IMR-90 (cell line): ENCODE data around the gene COMP. TPM values are rescaled to one million over a fixed set of nuclear protein-coding genes. Genes with fewer than 3 reads are reported as not detected.

ENCODE experiments used
- ATAC-seq: fragments of 200-7000 bp; cut with Tn5 transposase; 2 replicates; pipeline ENCODE4 v1.9.1; 2020; ENCODE audit warnings: low read depth, mild to moderate bottlenecking, moderate library complexity
- BruUV-seq: library from RNA; stranded (reverse); fragments of 400-500 nt; replicated peaks from 2 replicates; lab custom pipeline; 2021; lab: Mats Ljungman, UMichigan
- CTCF ChIA-PET: fragments of 300-600 bp; formaldehyde crosslinking; extraction: SDS; loops from one replicate; lab custom pipeline; 2021; ENCODE audit warnings: antibody characterized with exemption; lab: Yijun Ruan, JAX
- POLR2A ChIA-PET: fragments of 300-600 bp; sonication (Branson Sonifier 250); formaldehyde crosslinking; loops from one replicate; lab custom pipeline; 2022; ENCODE audit warnings: antibody characterized with exemption; ENCODE audit not compliant: unreplicated experiment; lab: Charles Lee
- DNase-seq: peaks from one replicate; pipeline ENCODE4 v3.0.0; 2013
- H2AFZ ChIP-seq: replicated peaks from 2 replicates; pipeline ENCODE3; 2013; ENCODE audit warnings: low read length, mild to moderate bottlenecking; ENCODE audit not compliant: poor library complexity
- H2AK5ac ChIP-seq: 2 replicates; pipeline ENCODE4 v1.6.1; 2013; ENCODE audit warnings: low read depth, low read length, inconsistent platforms
- H2AK9ac ChIP-seq: replicated peaks from 2 replicates; pipeline ENCODE3; 2013; ENCODE audit warnings: mild to moderate bottlenecking, low read depth, low read length, moderate library complexity; ENCODE audit not compliant: poor library complexity
- H2BK120ac ChIP-seq: 2 replicates; pipeline ENCODE4 v1.6.1; 2013; ENCODE audit warnings: low read depth, low read length, inconsistent platforms
- H2BK15ac ChIP-seq: 3 replicates; pipeline ENCODE4 v1.6.1; 2013; ENCODE audit warnings: low read depth, low read length, inconsistent platforms
- H2BK20ac ChIP-seq: 2 replicates; pipeline ENCODE4 v1.6.1; 2013; ENCODE audit warnings: low read depth, mild to moderate bottlenecking, inconsistent platforms, low read length, moderate library complexity
- H2BK5ac ChIP-seq: 2 replicates; pipeline ENCODE4 v1.6.1; 2013; ENCODE audit warnings: mild to moderate bottlenecking, low read depth, low read length, inconsistent platforms; ENCODE audit not compliant: poor library complexity, severe bottlenecking
- H3K14ac ChIP-seq: replicated peaks from 2 replicates; pipeline ENCODE4 v1.6.1; 2013; ENCODE audit warnings: low read depth, low read length, inconsistent platforms
- H3K18ac ChIP-seq: 2 replicates; pipeline ENCODE4 v1.6.1; 2013; ENCODE audit warnings: low read depth, low read length, control low read depth
- H3K23ac ChIP-seq: 2 replicates; pipeline ENCODE4 v1.6.1; 2013; ENCODE audit warnings: low read depth, low read length, inconsistent platforms
- H3K27ac ChIP-seq: 2 replicates; pipeline ENCODE4 v1.5.1; 2013; ENCODE audit warnings: mild to moderate bottlenecking, control low read depth, low read length; ENCODE audit not compliant: insufficient read depth
- H3K27me3 ChIP-seq: 2 replicates; pipeline ENCODE4 v1.6.1; 2013; ENCODE audit warnings: low read length; ENCODE audit not compliant: control insufficient read depth, insufficient read depth
- H3K36me3 ChIP-seq: 2 replicates; pipeline ENCODE4 v1.6.1; 2013; ENCODE audit warnings: low read length, mixed read lengths; ENCODE audit not compliant: control insufficient read depth, insufficient read depth
- H3K4ac ChIP-seq: 2 replicates; pipeline ENCODE4 v1.6.1; 2013; ENCODE audit warnings: low read depth, low read length, inconsistent platforms
- H3K4me1 ChIP-seq: 2 replicates; pipeline ENCODE4 v1.6.1; 2013; ENCODE audit warnings: low read length, mixed read lengths; ENCODE audit not compliant: control insufficient read depth, insufficient read depth
- H3K4me2 ChIP-seq: 2 replicates; pipeline ENCODE4 v1.6.1; 2013; ENCODE audit warnings: low read depth, mild to moderate bottlenecking, control low read depth, low read length, moderate library complexity
- H3K4me3 ChIP-seq: 2 replicates; pipeline ENCODE4 v1.5.1; 2013; ENCODE audit warnings: low read depth, mild to moderate bottlenecking, control low read depth, low read length, moderate library complexity; ENCODE audit not compliant: insufficient read depth
- H3K56ac ChIP-seq: 2 replicates; pipeline ENCODE4 v1.6.1; 2013; ENCODE audit warnings: low read length, inconsistent platforms; ENCODE audit not compliant: insufficient read depth; ENCODE audit errors: extremely low read depth
- H3K79me1 ChIP-seq, 2 experiments: 2 replicates each; pipeline ENCODE4 v1.6.1; 2013; ENCODE audit warnings: low read length in 2 of 2, inconsistent platforms in 1 of 2, low read depth in 1 of 2
- H3K9ac ChIP-seq: 2 replicates; pipeline ENCODE4 v1.6.1; 2013; ENCODE audit warnings: low read depth, low read length, control low read depth
- H3K9me1 ChIP-seq: 2 replicates; pipeline ENCODE4 v1.6.1; 2013; ENCODE audit warnings: low read length, inconsistent platforms; ENCODE audit not compliant: insufficient read depth
- H3K9me3 ChIP-seq: 2 replicates; pipeline ENCODE4 v1.6.1; 2013; ENCODE audit warnings: low read length; ENCODE audit not compliant: control insufficient read depth, insufficient read depth
- H4K20me1 ChIP-seq: 2 replicates; pipeline ENCODE4 v1.6.1; 2013; ENCODE audit warnings: low read length, inconsistent platforms; ENCODE audit not compliant: insufficient read depth
- H4K5ac ChIP-seq: 2 replicates; pipeline ENCODE4 v1.6.1; 2013; ENCODE audit warnings: mild to moderate bottlenecking, low read depth, low read length, control low read depth
- H4K8ac ChIP-seq, 2 experiments: 2 replicates each; pipeline ENCODE4 v1.6.1; 2013; ENCODE audit warnings: low read depth in 2 of 2, low read length in 2 of 2, control low read depth in 1 of 2, inconsistent platforms in 1 of 2
- H4K91ac ChIP-seq: 2 replicates; pipeline ENCODE4 v1.6.1; 2013; ENCODE audit warnings: low read depth, low read length, inconsistent platforms; ENCODE audit not compliant: insufficient read depth
- BHLHE40 ChIP-seq: fragments of 150-350 bp; IDR thresholded peaks from 2 replicates; pipeline ENCODE4 v1.6.1; 2016; ENCODE audit warnings: mild to moderate bottlenecking, low read depth, low read length
- CEBPB ChIP-seq: IDR thresholded peaks from 2 replicates; pipeline ENCODE4 v1.6.1; 2012; ENCODE audit warnings: low read depth, low read length, improper control_type of control experiment
- CHD1 ChIP-seq: IDR thresholded peaks from 2 replicates; pipeline ENCODE4 v1.6.1; 2012; ENCODE audit warnings: low read depth, low read length, improper control_type of control experiment
- FOS ChIP-seq: fragments of 150-350 bp; IDR thresholded peaks from 2 replicates; pipeline ENCODE4 v1.6.1; 2016; ENCODE audit warnings: low read depth, low read length
- MAFK ChIP-seq: IDR thresholded peaks from 2 replicates; pipeline ENCODE4 v1.6.1; 2012; ENCODE audit warnings: low read depth, low read length, improper control_type of control experiment
- MAZ ChIP-seq: IDR thresholded peaks from 2 replicates; pipeline ENCODE4 v1.6.1; 2012; ENCODE audit warnings: low read depth, mild to moderate bottlenecking, low read length, improper control_type of control experiment, moderate library complexity, borderline replicate concordance
- MXI1 ChIP-seq: IDR thresholded peaks from 2 replicates; pipeline ENCODE4 v1.6.1; 2012; ENCODE audit warnings: low read depth, mild to moderate bottlenecking, low read length, moderate library complexity, borderline replicate concordance
- NFE2L2 ChIP-seq: fragments of 150-350 bp; IDR thresholded peaks from 2 replicates; pipeline ENCODE4 v1.6.1; 2016; ENCODE audit warnings: low read depth, mild to moderate bottlenecking, low read length
- POLR2A ChIP-seq: IDR thresholded peaks from 2 replicates; pipeline ENCODE4 v1.6.1; 2012; ENCODE audit warnings: mild to moderate bottlenecking, low read depth, low read length
- RAD21 ChIP-seq: IDR thresholded peaks from 2 replicates; pipeline ENCODE4 v1.6.1; 2012; ENCODE audit warnings: low read length, improper control_type of control experiment
- RCOR1 ChIP-seq: IDR thresholded peaks from 2 replicates; pipeline ENCODE4 v1.6.1; 2012; ENCODE audit warnings: mild to moderate bottlenecking, low read length, improper control_type of control experiment; ENCODE audit not compliant: insufficient replicate concordance
- RFX5 ChIP-seq: IDR thresholded peaks from 2 replicates; pipeline ENCODE4 v1.8.0; 2012; ENCODE audit warnings: low read depth, mild to moderate bottlenecking, low read length, moderate library complexity
- SMC3 ChIP-seq: fragments of 150-350 bp; IDR thresholded peaks from 2 replicates; pipeline ENCODE4 v1.6.1; 2016; ENCODE audit warnings: low read depth, mild to moderate bottlenecking, antibody characterized with exemption, low read length, moderate library complexity
- WGBS, 2 experiments: methylation state at CpG; one replicate each; pipeline versions ENCODE4 v1.1.5 to v1.1.7; 2013; ENCODE audit warnings: missing lambda C conversion rate in 2 of 2; ENCODE audit not compliant: insufficient read length in 1 of 2; ENCODE audit errors: extremely low coverage in 2 of 2; 5-methylcytosine and 5-hydroxymethylcytosine counted together
- dilution Hi-C: fragments of 300-500 bp; cut with HindIII; formaldehyde crosslinking; loops from one replicate; pipeline ENCODE4 v1.14.3; 2018; ENCODE audit warnings: low sequenced_read_pairs; ENCODE audit not compliant: unreplicated experiment
- in situ Hi-C: fragments of 300-500 bp; cut with MboI; formaldehyde crosslinking; loops from 3 replicates; pipeline ENCODE4 v1.14.3; 2019; ENCODE audit warnings: low sequenced_read_pairs, inconsistent platforms, mixed read lengths
- intact Hi-C: fragments of 100-400 bp; cut with micrococcal nuclease; formaldehyde crosslinking; loops from 2 replicates; pipeline ENCODE4 v1.10.0; 2022
- polyA plus RNA-seq, 3 experiments: library from polyadenylated mRNA; depleted of rRNA; stranded (reverse); fragments of >200 nt; gene quantifications; 2 replicates each; pipeline ENCODE4 v1.2.3, GENCODE V29; 2012; ENCODE audit warnings: low replicate concordance in 1 of 3
- total RNA-seq: library from RNA; depleted of rRNA; stranded (reverse); fragments of >200 nt; gene quantifications from 2 replicates; pipeline ENCODE4 v1.2.3, GENCODE V29; 2012
- TF ChIP-seq, protein P1 (sequence below): fragments of 150-350 bp; IDR thresholded peaks from 2 replicates; pipeline ENCODE4 v1.6.1; 2016; ENCODE audit warnings: low read depth, mild to moderate bottlenecking, low read length, moderate library complexity, borderline replicate concordance
- TF ChIP-seq, protein P2 (sequence below): fragments of 150-350 bp; IDR thresholded peaks from 2 replicates; pipeline ENCODE4 v1.6.1; 2017; ENCODE audit warnings: mild to moderate bottlenecking, antibody characterized with exemption, low read length, low read depth
- TF ChIP-seq, protein P3 (sequence below): conservative IDR thresholded peaks from 2 replicates; pipeline ENCODE4 v1.5.1; 2012; ENCODE audit warnings: mild to moderate bottlenecking, low read depth, low read length, improper control_type of control experiment

The COMP gene
- total and polyA plus RNA-seq, 2 of the 4 experiments (the other 2 are of a cell fraction): under 0.01 to 0.43 TPM

DNA sequence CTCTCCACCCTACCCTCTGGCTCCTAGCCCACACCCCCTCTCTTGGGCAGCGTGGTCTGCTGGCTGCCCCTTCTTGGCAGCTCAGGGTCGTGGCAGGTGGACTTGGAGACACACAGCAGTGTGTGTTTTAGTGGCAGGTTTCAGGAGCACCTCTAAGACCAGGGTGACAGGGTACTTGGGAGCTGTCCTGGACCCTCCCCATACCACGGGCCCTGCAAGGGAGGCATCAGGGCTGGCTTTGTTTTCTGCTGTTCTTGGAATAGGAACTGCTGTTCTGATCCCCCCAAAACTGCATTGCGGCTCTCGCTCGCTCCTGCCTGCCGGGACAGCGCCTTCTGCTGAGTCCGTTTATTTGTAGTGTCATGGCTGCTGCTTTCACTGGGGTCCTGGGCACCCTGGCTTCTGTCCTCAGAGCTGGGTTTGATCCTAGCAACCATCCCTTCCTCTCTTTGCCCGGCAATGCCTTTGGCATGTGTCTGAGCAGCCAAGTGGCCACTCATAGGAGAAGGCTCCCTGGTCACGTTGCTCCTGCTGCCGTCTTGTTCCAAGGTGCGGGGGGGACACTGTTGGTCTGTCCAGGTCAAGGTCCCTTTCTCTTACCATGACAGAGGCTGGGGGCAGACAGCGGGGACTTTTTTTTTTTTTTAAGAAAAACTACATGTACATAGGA is 12.1 kb downstream of the COMP start:
- H3K23ac ChIP-seq: no peak overlapping the region
- no peak overlapping the region for H3K27ac ChIP-seq
- H4K20me1 ChIP-seq: peaks cover 11% of the 10 kb centered on the region
- H3K4me3 ChIP-seq: no peak overlapping the region
- H3K27me3 ChIP-seq: no peaks in the 10 kb centered on the region
- no peak overlapping the region for H2AK5ac ChIP-seq
- dilution Hi-C loops: no loop called here
- H3K9ac ChIP-seq: no peak overlapping the region
- no peak overlapping the region for H3K4me2 ChIP-seq
- no TSS peak for BruUV-seq
- no peaks in the 10 kb centered on the region for H3K79me1 ChIP-seq
- H4K91ac ChIP-seq: no peak overlapping the region
- ATAC-seq (no peak), DNase-seq (no peak)
- no peak overlapping the region for H3K14ac ChIP-seq
- no peak overlapping the region for H2BK5ac ChIP-seq
- H3K4ac ChIP-seq: no peak overlapping the region
- ChIA-PET POLR2A (no interaction called here), CTCF (no interaction called here)
- 0 out of 2 replicates have a peak, but pooled peaks cover 2% of the 10 kb centered on the region for H3K9me1 ChIP-seq
- H3K18ac ChIP-seq: no peak overlapping the region
- H2BK20ac ChIP-seq: no peak overlapping the region
- H3K4me1 ChIP-seq: peaks cover 14% of the 10 kb centered on the region
- H2AK9ac ChIP-seq: no peak overlapping the region
- no peak overlapping the region for H4K8ac ChIP-seq
- TF ChIP-seq FOS (no peak), RCOR1 (no peak), NFE2L2 (no peak), RFX5 (no peak), SMC3 (no peak), MXI1 (no peak), BHLHE40 (no peak), RAD21 (no peak), CHD1 (no peak), MAZ (no peak), MAFK (no peak), POLR2A (no peak), CEBPB (no peak)
- TF ChIP-seq, protein P1, sequence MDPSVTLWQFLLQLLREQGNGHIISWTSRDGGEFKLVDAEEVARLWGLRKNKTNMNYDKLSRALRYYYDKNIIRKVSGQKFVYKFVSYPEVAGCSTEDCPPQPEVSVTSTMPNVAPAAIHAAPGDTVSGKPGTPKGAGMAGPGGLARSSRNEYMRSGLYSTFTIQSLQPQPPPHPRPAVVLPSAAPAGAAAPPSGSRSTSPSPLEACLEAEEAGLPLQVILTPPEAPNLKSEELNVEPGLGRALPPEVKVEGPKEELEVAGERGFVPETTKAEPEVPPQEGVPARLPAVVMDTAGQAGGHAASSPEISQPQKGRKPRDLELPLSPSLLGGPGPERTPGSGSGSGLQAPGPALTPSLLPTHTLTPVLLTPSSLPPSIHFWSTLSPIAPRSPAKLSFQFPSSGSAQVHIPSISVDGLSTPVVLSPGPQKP: no peak
- TF ChIP-seq, protein P2, sequence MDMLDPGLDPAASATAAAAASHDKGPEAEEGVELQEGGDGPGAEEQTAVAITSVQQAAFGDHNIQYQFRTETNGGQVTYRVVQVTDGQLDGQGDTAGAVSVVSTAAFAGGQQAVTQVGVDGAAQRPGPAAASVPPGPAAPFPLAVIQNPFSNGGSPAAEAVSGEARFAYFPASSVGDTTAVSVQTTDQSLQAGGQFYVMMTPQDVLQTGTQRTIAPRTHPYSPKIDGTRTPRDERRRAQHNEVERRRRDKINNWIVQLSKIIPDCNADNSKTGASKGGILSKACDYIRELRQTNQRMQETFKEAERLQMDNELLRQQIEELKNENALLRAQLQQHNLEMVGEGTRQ: no peak
- TF ChIP-seq, protein P3, sequence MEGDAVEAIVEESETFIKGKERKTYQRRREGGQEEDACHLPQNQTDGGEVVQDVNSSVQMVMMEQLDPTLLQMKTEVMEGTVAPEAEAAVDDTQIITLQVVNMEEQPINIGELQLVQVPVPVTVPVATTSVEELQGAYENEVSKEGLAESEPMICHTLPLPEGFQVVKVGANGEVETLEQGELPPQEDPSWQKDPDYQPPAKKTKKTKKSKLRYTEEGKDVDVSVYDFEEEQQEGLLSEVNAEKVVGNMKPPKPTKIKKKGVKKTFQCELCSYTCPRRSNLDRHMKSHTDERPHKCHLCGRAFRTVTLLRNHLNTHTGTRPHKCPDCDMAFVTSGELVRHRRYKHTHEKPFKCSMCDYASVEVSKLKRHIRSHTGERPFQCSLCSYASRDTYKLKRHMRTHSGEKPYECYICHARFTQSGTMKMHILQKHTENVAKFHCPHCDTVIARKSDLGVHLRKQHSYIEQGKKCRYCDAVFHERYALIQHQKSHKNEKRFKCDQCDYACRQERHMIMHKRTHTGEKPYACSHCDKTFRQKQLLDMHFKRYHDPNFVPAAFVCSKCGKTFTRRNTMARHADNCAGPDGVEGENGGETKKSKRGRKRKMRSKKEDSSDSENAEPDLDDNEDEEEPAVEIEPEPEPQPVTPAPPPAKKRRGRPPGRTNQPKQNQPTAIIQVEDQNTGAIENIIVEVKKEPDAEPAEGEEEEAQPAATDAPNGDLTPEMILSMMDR: no peak
- in situ Hi-C loops: no loop called here
- H4K5ac ChIP-seq: no peak overlapping the region
- H3K56ac ChIP-seq: no peak overlapping the region
- WGBS, 2 experiments: 75% methylated on average over 4 of the region's 14 CpGs; no CpG with 5 or more reads in 1 of the 2 experiments
- H2BK120ac ChIP-seq: no peak overlapping the region
- H3K9me3 ChIP-seq: no peaks in the 10 kb centered on the region
- no peak overlapping the region for H2BK15ac ChIP-seq
- no peaks in the 10 kb centered on the region for H3K36me3 ChIP-seq
- intact Hi-C loops: no loop called here
- H2AFZ ChIP-seq: no peak overlapping the region
